TTC549 (cell line): ENCODE results near the gene PLXNA4.

Experiments
- FAIRE-seq: peaks from 2 replicates; lab custom pipeline; 2012; peaks lifted over from hg19 to GRCh38; lab: Jason Lieb, UNC

Gene PLXNA4

GRCh38 chr7:132307465-132307864 is 268.8 kb downstream of the PLXNA4 start:
- no peak for FAIRE-seq

- no peak for FAIRE-seq
Observed at GRCh38 chr7:132300599-132301277, 275.5 kb downstream of the PLXNA4 start.

GRCh38 chr7:132298790-132299189 is 277.5 kb downstream of the PLXNA4 start:
- no peak for FAIRE-seq

GRCh38 chr7:132296820-132297219 is 279.4 kb downstream of the PLXNA4 start:
- FAIRE-seq: no peak

- FAIRE-seq: no peak
Observed at GRCh38 chr7:132295175-132295574, 281.1 kb downstream of the PLXNA4 start.

GRCh38 chr7:132292803-132293202 is 283.5 kb downstream of the PLXNA4 start:
- FAIRE-seq: no peak

GRCh38 chr7:132291481-132291880 is 284.8 kb downstream of the PLXNA4 start:
- no peak for FAIRE-seq

GRCh38 chr7:132290021-132290420 is 286.2 kb downstream of the PLXNA4 start:
- FAIRE-seq: no peak

- FAIRE-seq: no peak
Observed at GRCh38 chr7:132286836-132287235, 289.4 kb downstream of the PLXNA4 start.

- FAIRE-seq: no peak
Observed at GRCh38 chr7:132280335-132280734, 295.9 kb downstream of the PLXNA4 start.

GRCh38 chr7:132279718-132280117 is 296.6 kb downstream of the PLXNA4 start:
- no peak for FAIRE-seq

GRCh38 chr7:132276976-132277725 is 299.1 kb downstream of the PLXNA4 start:
- no peak for FAIRE-seq

GRCh38 chr7:132276234-132276630 is 300.0 kb downstream of the PLXNA4 start:
- no peak for FAIRE-seq

- no peak for FAIRE-seq
Observed at GRCh38 chr7:132275416-132276233, 300.6 kb downstream of the PLXNA4 start.

- no peak for FAIRE-seq
Observed at GRCh38 chr7:132272763-132273371, 303.4 kb downstream of the PLXNA4 start.

- no peak for FAIRE-seq
Observed at GRCh38 chr7:132270517-132270916, 305.8 kb downstream of the PLXNA4 start.

GRCh38 chr7:132269718-132270117 is 306.6 kb downstream of the PLXNA4 start:
- no peak for FAIRE-seq

- FAIRE-seq: no peak
Observed at GRCh38 chr7:132263151-132263550, 313.1 kb downstream of the PLXNA4 start.

GRCh38 chr7:132262160-132262470 is 314.2 kb downstream of the PLXNA4 start:
- FAIRE-seq: no peak

- FAIRE-seq: no peak
Observed at GRCh38 chr7:132261327-132262159, 314.7 kb downstream of the PLXNA4 start.

- no peak for FAIRE-seq
Observed at GRCh38 chr7:132258231-132258630, 318.0 kb downstream of the PLXNA4 start.

GRCh38 chr7:132257253-132257652 is 319.0 kb downstream of the PLXNA4 start:
- no peak for FAIRE-seq
